Measurements from ENCODE around the gene CD1E. TPM values are rescaled to one million over a fixed set of nuclear protein-coding genes. Genes with fewer than 3 reads are reported as not detected.

CD1E gene
- total and polyA plus RNA-seq, 2 of the 4 experiments (the other 2 are of a cell fraction) = not detected

GRCh38 chr1:158362941-158363340, 9.2 kb downstream of the CD1E start:
- no peak overlapping the region for H2BK5ac ChIP-seq (ENCODE audit: low read depth, low read length, poor library complexity, severe bottlenecking)
- no peak overlapping the region for H3K18ac ChIP-seq (ENCODE audit: low read depth, low read length)
- no peaks in the 10 kb centered on the region for H3K4me1 ChIP-seq (ENCODE audit: control insufficient read depth, insufficient read depth, low read length)
- no peaks in the 10 kb centered on the region; the same call in 1 of the 2 replicates for H3K9me3 ChIP-seq (ENCODE audit: control insufficient read depth, insufficient read depth, low read length)
- no peak for TF ChIP-seq MXI1 (IDR thresholded peaks at IDR 0.05; ENCODE audit: borderline replicate concordance, low read depth, low read length)
- no peak for TF ChIP-seq CTCF (conservative IDR thresholded peaks at IDR 0.05; ENCODE audit: low read depth, low read length)
- TF ChIP-seq FOS (IDR thresholded peaks at IDR 0.05; ENCODE audit: low read depth, low read length) = no peak
- no peak for TF ChIP-seq RFX5 (IDR thresholded peaks at IDR 0.05; ENCODE audit: low read depth, low read length)
- no peak for TF ChIP-seq MAFK (IDR thresholded peaks at IDR 0.05; ENCODE audit: low read depth, low read length)
- no peak for TF ChIP-seq ELK1 (IDR thresholded peaks at IDR 0.05; ENCODE audit: borderline replicate concordance, low read depth, low read length)
- TF ChIP-seq MAZ (IDR thresholded peaks at IDR 0.05; ENCODE audit: borderline replicate concordance, low read depth, low read length) = no peak
- no peak for TF ChIP-seq RAD21 (IDR thresholded peaks at IDR 0.05; ENCODE audit: low read length)
- no peak for TF ChIP-seq USF2 (IDR thresholded peaks at IDR 0.05; ENCODE audit: low read depth, low read length)
- no peak for TF ChIP-seq POLR2A (IDR thresholded peaks at IDR 0.05; ENCODE audit: low read depth, low read length)
- TF ChIP-seq BHLHE40 (IDR thresholded peaks at IDR 0.05; ENCODE audit: low read depth, low read length) = no peak
- no peak for TF ChIP-seq RCOR1 (IDR thresholded peaks at IDR 0.05; ENCODE audit: insufficient replicate concordance, low read length)
- no peak for TF ChIP-seq SMC3 (IDR thresholded peaks at IDR 0.05; ENCODE audit: low read depth, low read length)
- no peak for TF ChIP-seq CEBPB (IDR thresholded peaks at IDR 0.05; ENCODE audit: low read depth, low read length)
- no peak for TF ChIP-seq CHD1 (IDR thresholded peaks at IDR 0.05; ENCODE audit: low read depth, low read length)
- no peak for TF ChIP-seq NFE2L2 (IDR thresholded peaks at IDR 0.05; ENCODE audit: low read depth, low read length)
- dilution Hi-C loops (cut with HindIII; ENCODE audit: low sequenced_read_pairs, unreplicated experiment) (no loop called here), in situ Hi-C loops (cut with MboI; ENCODE audit: low sequenced_read_pairs) (no loop called here), intact Hi-C loops (cut with micrococcal nuclease) (no loop called here)
- no peak overlapping the region for H3K56ac ChIP-seq (ENCODE audit: extremely low read depth, insufficient read depth, low read length)
- H3K4me3 ChIP-seq (ENCODE audit: insufficient read depth, low read depth, low read length) = no peak overlapping the region
- no peak overlapping the region for H3K23ac ChIP-seq (ENCODE audit: low read depth, low read length)
- ChIA-PET POLR2A (ENCODE audit: unreplicated experiment) (no interaction called here), CTCF (no interaction called here)
- no peak overlapping the region for H2BK15ac ChIP-seq (ENCODE audit: low read depth, low read length)
- ATAC-seq (ENCODE audit: low read depth) (no peak), DNase-seq (no peak)
- H4K5ac ChIP-seq (ENCODE audit: low read depth, low read length) = no peak overlapping the region
- H4K91ac ChIP-seq (ENCODE audit: insufficient read depth, low read depth, low read length) = no peak overlapping the region
- no TSS peak for BruUV-seq (replicated peaks)
- no peak overlapping the region for H4K8ac ChIP-seq (ENCODE audit: low read depth in 2 of 2, low read length in 2 of 2)
- H3K4ac ChIP-seq (ENCODE audit: low read depth, low read length) = no peak overlapping the region
- no peaks in the 10 kb centered on the region for H3K27me3 ChIP-seq (ENCODE audit: control insufficient read depth, insufficient read depth, low read length)
- no peak overlapping the region for H2AK5ac ChIP-seq (ENCODE audit: low read depth, low read length)
- H3K14ac ChIP-seq (replicated peaks; ENCODE audit: low read depth, low read length) = no peak overlapping the region
- no CpG with 5 or more reads among the region's 1 CpG for WGBS, 2 experiments (ENCODE audit: extremely low coverage in 2 of 2, insufficient read length in 1 of 2)
- no peak overlapping the region for H2BK120ac ChIP-seq (ENCODE audit: low read depth, low read length)
- H3K4me2 ChIP-seq (ENCODE audit: low read depth, low read length) = no peak overlapping the region
- H3K9ac ChIP-seq (ENCODE audit: low read depth, low read length) = no peak overlapping the region
- H3K27ac ChIP-seq (ENCODE audit: insufficient read depth, low read length) = no peak overlapping the region
- no peaks in the 10 kb centered on the region for H3K36me3 ChIP-seq (ENCODE audit: control insufficient read depth, insufficient read depth, low read length)
- H4K20me1 ChIP-seq (ENCODE audit: insufficient read depth, low read length) = no peaks in the 10 kb centered on the region
- H3K9me1 ChIP-seq (ENCODE audit: insufficient read depth, low read length) = no peaks in the 10 kb centered on the region
- no peak overlapping the region for H2AK9ac ChIP-seq (replicated peaks; ENCODE audit: low read depth, low read length, poor library complexity)
- H3K79me1 ChIP-seq (ENCODE audit: low read depth in 1 of 2, low read length in 2 of 2) = no peaks in the 10 kb centered on the region
- no peak overlapping the region for H2AFZ ChIP-seq (replicated peaks; ENCODE audit: low read length, poor library complexity)
- H2BK20ac ChIP-seq (ENCODE audit: low read depth, low read length) = no peak overlapping the region

All from IMR-90 (cell line).